ENCODE data around the gene OXCT1. TPM values are rescaled to one million over a fixed set of nuclear protein-coding genes. Genes with fewer than 3 reads are reported as not detected.

OXCT1 gene
- total RNA-seq, 1 donor from 2014 or later = 27.4 TPM

DNA sequence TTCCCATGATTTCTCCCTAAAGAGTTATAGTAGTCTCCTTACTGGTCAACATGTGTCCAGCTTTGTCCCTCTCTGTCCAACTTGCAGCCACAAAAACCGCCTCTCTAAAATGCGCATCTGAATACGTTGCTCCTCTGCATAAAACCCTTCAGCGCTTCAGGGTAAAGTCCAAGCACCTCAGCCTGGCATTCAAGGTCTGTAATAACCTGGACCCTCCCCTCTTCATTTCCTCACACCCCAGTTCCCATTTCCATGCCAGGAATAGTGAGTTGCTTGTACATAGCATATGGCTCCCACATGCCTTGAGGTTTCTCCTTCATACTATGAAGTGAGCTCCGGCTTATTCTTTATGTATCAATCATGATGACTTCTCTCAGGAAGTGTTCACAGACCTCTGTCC lies 101.5 kb downstream of the OXCT1 start:
- TF ChIP-seq, protein P1, sequence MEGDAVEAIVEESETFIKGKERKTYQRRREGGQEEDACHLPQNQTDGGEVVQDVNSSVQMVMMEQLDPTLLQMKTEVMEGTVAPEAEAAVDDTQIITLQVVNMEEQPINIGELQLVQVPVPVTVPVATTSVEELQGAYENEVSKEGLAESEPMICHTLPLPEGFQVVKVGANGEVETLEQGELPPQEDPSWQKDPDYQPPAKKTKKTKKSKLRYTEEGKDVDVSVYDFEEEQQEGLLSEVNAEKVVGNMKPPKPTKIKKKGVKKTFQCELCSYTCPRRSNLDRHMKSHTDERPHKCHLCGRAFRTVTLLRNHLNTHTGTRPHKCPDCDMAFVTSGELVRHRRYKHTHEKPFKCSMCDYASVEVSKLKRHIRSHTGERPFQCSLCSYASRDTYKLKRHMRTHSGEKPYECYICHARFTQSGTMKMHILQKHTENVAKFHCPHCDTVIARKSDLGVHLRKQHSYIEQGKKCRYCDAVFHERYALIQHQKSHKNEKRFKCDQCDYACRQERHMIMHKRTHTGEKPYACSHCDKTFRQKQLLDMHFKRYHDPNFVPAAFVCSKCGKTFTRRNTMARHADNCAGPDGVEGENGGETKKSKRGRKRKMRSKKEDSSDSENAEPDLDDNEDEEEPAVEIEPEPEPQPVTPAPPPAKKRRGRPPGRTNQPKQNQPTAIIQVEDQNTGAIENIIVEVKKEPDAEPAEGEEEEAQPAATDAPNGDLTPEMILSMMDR (IDR thresholded peaks at IDR 0.05) = no peak
- ChIA-PET CTCF (no interaction called here), POLR2A (no interaction called here)
- no peak for ATAC-seq (ENCODE audit: low read depth)
- Mint-ChIP-seq H3K27ac (no peak overlapping the region), H3K4me3 (no peak overlapping the region), H3K36me3 (ENCODE audit: low read depth) (peaks cover 43% of the 10 kb centered on the region), H3K4me1 (no peaks in the 10 kb centered on the region), H3K27me3 (no peaks in the 10 kb centered on the region), H3K9me3 (no peaks in the 10 kb centered on the region)
- intact Hi-C loops (cut with micrococcal nuclease) = no loop called here
- DNase-seq = no peak

DNA sequence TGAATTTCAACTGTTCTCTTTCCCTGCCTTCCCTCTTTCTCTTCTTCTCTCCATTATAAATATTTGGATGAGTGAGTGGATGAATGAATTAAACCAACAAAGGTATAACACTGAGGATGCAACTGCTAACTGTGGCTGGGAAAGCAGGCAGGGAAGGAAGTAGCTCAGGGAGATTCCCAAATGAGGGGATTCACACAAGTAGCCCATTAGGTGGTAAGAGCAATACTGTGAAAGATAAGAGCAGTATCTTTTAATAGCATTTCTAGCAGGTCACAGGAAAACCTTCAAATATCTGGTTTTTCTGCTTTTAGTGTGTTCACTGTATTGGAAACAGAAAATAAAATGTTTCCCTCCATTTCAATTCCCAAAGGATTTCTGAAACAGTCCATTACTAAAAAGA lies 105.6 kb downstream of the OXCT1 start:
- no peaks in the 10 kb centered on the region for H3K9me3 Mint-ChIP-seq
- H3K27ac Mint-ChIP-seq = no peak overlapping the region
- no peaks in the 10 kb centered on the region for H3K27me3 Mint-ChIP-seq
- intact Hi-C loops (cut with micrococcal nuclease) = no loop called here
- ATAC-seq (ENCODE audit: low read depth) (no peak), DNase-seq (no peak)
- ChIA-PET CTCF (no interaction called here), POLR2A (no interaction called here)
- TF ChIP-seq, protein P1 (IDR thresholded peaks at IDR 0.05) = no peak
- H3K4me1 Mint-ChIP-seq = no peaks in the 10 kb centered on the region
- no peak overlapping the region for H3K4me3 Mint-ChIP-seq
- H3K36me3 Mint-ChIP-seq (ENCODE audit: low read depth) = peaks cover 65% of the 10 kb centered on the region

DNA sequence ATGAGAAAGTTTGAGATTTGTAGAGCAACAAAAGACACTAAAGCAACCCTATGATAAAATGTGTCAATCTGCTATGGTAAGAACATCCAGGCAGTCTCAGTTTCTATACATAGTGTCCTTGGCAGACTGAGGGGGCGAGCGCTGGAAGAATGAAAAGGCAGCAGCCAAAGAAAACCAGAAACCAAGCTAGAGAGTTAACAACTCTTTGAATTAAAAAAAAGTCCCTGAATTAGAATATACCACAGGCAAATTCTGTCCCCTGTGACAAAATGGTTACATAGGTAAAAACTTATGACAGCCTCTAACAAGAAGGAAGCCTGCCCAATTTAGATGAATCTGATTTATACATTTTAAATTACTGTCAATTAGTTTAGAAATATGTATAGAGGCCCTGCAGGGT lies 106.7 kb downstream of the OXCT1 start:
- no peaks in the 10 kb centered on the region for H3K4me1 Mint-ChIP-seq
- intact Hi-C loops (cut with micrococcal nuclease) = no loop called here
- no peaks in the 10 kb centered on the region for H3K9me3 Mint-ChIP-seq
- H3K36me3 Mint-ChIP-seq (ENCODE audit: low read depth) = peaks cover 69% of the 10 kb centered on the region
- TF ChIP-seq, protein P1 (IDR thresholded peaks at IDR 0.05) = no peak
- ChIA-PET CTCF (no interaction called here), POLR2A (no interaction called here)
- no peaks in the 10 kb centered on the region for H3K27me3 Mint-ChIP-seq
- ATAC-seq (ENCODE audit: low read depth) (no peak), DNase-seq (no peak)
- no peak overlapping the region for H3K27ac Mint-ChIP-seq
- H3K4me3 Mint-ChIP-seq = no peak overlapping the region

DNA sequence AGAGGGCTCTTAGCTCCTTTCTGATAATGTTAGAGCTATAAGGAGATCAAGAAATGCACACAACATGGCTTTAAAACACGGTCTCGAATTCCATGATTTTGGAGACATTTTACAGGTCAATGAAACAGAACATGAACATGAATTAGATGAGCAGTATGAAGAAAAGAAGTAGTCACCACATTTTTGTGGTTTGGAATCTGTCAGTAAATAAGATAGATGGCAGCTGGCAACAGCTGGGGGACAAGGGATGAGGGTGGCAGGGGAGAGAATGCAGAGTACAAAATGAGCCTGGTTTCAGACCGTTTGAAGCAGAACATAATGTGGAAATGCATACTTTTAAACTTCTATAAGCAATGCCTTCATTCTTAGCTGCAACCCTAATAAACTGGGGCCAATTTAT lies 107.1 kb downstream of the OXCT1 start:
- Mint-ChIP-seq H3K4me3 (no peak overlapping the region), H3K27ac (no peak overlapping the region), H3K9me3 (no peaks in the 10 kb centered on the region), H3K4me1 (no peaks in the 10 kb centered on the region), H3K27me3 (no peaks in the 10 kb centered on the region), H3K36me3 (ENCODE audit: low read depth) (peaks cover 71% of the 10 kb centered on the region)
- CTCF ChIA-PET = no interaction called here
- DNase-seq = no peak
- intact Hi-C loops (cut with micrococcal nuclease) = no loop called here
- POLR2A ChIA-PET = no interaction called here
- TF ChIP-seq, protein P1 (IDR thresholded peaks at IDR 0.05) = no peak
- ATAC-seq (ENCODE audit: low read depth) = no peak

DNA sequence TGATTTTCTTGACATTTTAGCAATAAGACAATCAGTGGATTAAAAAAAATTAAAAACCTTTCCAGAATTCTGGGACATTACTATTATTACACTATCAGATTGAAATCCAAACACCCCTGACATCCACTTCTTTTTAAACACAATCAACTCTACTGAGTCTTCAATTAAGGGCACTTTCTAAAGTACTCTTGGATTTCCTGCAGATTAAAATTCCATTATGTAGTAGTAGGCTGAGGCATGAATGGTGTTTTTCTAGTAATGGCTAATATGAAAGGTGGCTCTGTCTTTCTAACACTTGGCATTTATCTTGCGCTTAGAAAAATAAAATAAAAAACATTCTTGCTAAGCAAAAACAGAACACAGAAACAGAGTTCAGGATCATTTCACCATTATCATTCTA lies 107.8 kb downstream of the OXCT1 start:
- Mint-ChIP-seq H3K36me3 (ENCODE audit: low read depth) (peaks cover 73% of the 10 kb centered on the region), H3K4me1 (no peaks in the 10 kb centered on the region), H3K27me3 (no peaks in the 10 kb centered on the region), H3K4me3 (no peak overlapping the region), H3K27ac (no peak overlapping the region), H3K9me3 (no peaks in the 10 kb centered on the region)
- no peak for ATAC-seq (ENCODE audit: low read depth)
- ChIA-PET CTCF (no interaction called here), POLR2A (no interaction called here)
- TF ChIP-seq, protein P1 (IDR thresholded peaks at IDR 0.05) = no peak
- DNase-seq = no peak
- intact Hi-C loops (cut with micrococcal nuclease) = no loop called here
